ENCODE data around the gene COL5A1.
"Not testable (repeated sequence)": the region's sequence is repeated elsewhere in the genome, so short reads cannot be mapped to it uniquely, and the experiment has no call there.

COL5A1 gene

DNA sequence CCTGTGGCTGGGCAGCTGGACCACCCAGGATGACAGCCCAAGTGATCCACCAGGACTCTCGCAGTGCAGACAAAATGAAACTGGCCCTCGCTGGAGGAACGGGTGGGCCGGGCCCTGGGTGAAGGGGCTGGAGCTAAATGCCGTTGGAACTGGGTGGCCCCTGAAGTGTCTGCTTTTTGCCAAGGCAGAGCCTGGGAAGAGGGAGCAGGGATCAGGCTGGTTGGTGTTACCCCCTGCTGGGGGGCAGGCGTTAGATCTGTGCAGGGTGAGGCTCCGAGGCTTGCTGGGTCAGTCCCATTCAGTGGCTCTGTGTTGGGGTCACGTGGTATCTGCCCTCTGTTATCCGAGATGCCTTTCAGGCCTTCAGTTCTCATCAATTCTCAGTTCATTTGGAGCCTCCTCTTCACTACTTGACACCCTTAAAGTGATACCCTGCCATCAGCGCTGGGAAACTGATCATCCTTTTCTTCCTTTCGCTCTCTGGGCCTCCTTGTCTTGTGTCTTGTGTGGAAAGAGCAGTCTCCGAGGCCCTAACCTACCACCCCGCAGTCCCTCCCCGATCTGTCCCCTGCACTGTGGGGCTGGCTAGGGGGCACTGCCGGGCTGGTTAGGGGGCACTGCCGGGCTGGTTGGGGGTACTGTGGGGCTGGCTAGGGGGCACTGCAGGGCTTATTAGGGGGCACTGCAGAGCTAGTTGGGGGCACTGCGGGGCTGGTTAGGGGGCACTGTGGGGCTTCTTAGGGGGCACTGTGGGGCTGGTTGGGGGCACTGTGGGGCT lies 37.3 kb downstream of the COL5A1 start:
- no peak for DNase-seq (ENCODE audit: low read depth)

DNA sequence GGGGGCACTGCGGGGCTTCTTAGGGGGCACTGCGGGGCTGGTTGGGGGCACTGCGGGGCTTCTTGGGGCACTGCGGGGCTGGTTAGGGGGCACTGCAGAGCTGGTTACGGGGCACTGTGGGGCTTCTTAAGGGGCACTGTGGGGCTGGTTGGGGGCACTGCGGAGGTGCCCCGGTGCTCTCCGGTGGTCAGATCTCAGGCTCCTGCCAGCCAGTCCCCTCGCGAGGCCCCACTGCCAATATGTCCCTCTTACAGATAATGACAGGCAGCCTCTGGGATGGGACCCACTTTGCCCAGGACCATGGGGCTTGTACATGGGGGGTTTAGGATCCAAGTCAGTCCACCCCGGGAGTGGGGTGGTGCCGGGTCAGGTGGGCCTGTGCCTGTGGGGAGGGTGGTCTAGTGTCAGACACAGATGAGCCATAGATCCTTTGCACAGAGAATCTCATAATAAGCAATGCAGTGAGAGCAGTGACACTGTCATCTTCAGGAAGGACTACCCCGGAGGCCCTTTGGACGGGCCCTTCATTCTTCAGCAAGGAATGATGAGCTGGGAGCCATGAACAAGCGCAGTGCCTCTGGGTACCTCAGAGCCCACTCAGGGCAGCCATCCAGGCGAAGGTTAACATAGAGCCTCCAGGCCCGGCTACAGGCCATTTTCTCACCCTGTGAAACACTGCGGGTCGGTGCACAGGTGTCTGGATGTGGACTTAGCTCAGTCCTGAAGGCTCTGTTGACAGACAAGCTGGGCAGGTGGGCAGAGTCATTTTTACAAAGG lies 38.2 kb downstream of the COL5A1 start:
- DNase-seq (ENCODE audit: low read depth): no peak

DNA sequence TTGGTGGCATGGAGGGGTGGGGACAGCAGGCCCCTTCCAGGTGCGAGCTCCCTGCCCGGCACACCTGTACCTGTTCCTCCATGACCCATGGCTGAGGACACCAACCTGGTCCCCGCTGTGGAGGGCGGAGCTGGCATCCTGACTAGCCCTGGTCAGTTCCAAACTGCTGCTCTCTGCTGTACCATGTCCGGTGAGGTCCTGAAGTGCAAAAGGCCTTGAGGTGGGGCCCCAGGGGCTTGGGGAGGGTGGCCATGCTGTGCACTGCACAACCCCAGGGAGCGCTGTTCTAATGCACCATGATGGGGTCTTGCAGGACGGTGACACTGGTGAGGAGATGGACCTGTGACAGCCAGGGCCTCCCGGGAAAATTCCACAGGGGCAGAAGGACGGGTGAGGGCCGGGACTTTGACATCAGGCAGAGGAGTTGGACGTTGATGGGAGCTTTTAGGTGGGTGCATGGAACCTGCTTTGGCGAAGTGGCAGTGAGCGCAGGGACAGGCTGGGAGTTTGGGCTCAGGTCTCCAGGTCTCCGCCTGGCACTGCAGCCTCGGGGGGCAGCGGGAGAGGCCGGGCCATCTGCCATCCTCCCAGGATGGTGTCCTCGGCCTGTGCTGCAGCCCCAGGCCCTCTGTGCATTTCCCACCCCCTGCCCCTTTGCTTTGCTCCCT lies 38.9 kb downstream of the COL5A1 start:
- DNase-seq (ENCODE audit: low read depth): no peak

DNA sequence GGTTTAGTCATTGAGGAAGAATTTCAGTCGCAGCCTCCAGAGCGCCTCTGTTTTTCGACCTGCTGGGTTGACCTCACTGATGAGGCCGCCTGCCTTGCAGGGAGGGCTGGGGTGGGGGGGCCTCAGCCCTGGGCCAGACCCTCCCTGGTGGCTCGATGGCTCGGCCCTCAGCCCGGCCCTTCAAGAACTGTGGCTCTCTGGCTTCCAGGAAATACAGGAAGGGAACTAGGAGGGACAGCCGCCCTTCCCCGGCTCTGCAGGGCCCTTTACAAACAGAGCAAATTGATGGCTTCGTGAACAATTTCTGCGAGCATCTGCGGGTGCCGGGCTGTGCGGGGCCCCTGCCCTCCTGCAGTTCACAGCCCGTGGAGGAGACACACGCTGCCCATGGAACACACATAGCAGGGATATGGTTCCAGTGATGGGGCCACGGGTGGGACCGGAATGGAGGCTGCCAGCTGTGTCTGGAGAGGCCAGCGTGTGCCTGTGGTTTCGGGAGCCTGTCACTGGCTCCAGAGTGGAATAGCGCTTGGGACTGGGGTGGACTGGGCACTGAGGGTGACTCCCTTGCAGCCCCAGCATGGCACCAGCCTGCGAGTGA lies 39.6 kb downstream of the COL5A1 start:
- no peak for DNase-seq (ENCODE audit: low read depth)

DNA sequence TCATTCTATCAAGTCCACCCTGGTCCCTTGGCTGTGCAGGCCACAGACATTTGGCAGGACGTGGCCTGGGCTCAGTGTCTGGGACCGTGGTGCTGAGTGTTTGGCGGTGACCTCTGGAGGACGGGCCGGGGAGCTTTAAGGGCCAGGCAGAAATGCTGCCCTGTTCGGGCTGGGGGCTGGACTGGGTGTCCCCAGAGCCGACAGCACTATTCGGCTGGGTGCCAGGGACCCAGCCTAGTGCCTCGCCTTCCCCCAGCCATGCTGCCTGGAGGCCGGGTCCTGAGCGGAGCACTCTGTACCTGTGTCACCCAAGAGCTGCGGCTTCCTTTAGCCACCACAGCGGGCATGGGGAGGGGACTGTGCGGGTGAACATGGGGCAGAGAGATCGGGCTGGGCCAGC lies 40.4 kb downstream of the COL5A1 start:
- DNase-seq (ENCODE audit: low read depth): no peak

DNA sequence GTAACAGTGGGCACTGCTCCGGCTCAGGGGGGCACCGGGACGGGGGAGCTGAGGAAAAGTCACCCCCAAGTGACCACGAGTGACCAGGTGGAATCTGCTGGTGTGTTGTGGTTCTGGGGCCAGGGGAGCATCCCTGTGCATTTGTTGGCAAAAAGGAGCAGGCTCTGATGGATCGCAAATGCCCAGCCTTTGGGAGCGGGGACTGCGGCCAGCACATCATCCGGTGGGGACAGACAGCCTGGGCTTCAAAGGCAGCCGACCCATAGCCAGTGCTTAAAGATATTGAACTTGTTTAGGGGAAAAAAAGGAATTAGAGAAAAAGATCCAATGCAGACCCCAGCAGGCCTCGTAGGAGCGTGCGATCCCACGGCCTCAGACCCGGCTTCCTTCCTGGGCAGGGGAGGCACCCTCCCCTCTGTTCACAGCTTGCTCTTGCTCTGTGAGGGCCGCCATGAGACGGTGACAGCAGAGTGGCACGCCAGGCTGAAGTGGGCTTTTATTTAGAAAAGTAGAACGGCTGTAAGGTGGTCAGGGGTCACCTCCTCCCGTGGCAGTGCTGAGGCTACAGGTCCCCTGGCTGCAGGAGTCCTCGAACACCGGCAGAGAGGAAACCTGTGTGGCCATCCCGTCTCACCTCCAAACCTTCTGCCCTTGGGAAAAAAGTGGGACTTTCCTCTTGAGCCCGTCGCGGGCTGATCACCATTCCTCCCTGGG lies 41.2 kb downstream of the COL5A1 start:
- no peak for DNase-seq (ENCODE audit: low read depth)

DNA sequence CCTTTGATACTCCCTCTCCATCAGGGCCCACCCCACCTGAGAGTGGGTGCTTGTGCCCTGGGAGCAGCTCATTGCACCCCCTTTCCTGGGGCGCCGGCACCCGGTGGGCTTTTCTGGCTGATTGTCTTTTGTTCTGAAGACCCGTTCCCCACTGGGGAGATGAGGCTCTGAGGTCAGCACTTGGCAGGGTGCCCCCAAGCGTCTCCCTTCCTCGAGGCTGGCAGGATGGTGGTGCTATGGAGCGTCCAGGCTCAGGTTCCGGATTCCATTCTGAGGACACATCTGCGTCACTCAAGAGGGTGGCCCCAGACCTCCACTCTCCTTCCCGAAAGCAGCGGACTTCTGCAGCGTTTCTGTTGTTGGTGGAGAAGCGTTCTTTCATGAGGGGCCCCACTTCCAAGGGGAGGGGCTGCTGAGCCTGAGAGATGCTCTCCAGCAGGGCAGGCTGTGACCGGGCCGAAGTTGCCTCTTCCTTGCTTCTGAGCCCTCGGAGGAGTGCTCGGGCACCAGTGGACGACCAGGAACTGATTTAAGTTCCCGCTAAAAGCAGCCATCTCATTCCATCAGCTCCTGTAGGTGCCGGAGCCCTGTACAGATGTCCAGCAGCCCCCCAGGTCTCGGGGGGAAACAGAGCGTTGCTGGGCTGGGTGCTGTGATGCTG lies 42.2 kb downstream of the COL5A1 start:
- no peak for DNase-seq (ENCODE audit: low read depth)

DNA sequence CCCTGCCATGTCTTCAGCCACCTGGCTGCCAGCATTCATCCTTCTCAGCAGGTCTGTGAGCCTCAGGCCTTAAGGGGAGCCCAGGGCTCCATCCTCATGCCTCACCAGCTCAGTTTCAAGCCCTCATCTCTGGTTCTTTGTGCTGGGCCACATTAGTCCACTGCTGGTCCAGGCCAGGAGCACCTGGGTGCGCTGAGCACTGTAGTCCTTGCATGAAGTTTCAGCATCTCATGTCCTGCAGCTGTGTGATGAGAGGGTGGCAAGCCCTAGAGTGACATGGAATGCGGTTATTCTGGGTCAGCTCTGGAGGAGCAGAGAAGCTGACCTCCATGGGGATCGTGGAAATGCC lies 42.7 kb downstream of the COL5A1 start:
- no peak for DNase-seq (ENCODE audit: low read depth)

DNA sequence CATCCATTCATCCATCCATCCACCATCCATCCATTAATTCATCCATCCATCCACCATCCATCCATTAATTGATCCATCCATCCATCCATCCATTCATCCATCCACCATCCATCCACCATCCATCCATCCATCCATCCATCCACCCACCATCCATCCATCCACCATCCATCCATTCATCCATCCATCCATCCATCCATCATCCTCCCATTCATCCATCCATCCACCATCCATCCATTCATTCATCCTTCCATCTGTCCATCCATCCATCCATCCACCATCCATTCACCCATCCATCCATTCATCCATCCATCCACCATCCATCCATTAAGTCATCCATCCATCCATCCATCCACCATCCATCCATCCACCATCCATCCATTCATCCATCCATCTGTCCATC lies 43.3 kb downstream of the COL5A1 start:
- not testable (repeated sequence) for DNase-seq (ENCODE audit: low read depth)

DNA sequence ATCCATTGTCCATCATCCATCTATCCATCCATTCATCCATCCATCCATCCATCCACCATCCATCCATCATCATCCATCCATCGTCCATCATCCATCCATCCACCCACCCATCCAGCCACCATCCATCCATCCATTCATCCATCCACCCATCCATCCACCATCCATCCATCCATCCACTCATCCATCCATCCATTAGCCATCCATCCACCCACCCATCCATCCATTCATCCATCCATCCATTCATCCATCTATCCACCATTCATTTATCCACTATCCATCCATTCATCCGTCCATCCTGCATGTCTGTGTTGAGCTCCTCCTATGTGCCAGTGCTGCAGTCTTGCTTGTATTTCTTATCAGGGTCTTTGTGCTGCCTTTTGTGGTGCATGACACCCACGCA lies 44.2 kb downstream of the COL5A1 start:
- DNase-seq (ENCODE audit: low read depth): no peak

DNA sequence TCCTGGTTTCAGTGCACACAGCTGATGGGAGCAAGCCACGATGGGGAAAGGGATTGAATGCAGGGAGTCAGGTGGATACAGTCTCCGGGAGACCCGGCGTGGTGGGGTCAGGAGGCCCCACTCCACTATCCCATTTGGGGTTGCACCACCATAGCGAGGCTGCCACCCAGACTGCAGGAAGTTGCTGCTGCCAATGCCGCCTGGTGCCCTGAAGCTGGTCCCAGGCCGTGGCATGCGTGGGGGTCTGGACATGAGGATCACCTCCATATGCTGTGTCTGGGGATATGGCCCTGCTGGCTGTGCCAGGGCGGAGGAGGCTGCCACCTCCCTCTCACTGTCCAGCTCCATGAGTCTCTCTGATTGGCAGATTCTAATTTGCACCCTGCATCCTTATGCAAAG lies 45.3 kb downstream of the COL5A1 start:
- no peak for DNase-seq (ENCODE audit: low read depth)

DNA sequence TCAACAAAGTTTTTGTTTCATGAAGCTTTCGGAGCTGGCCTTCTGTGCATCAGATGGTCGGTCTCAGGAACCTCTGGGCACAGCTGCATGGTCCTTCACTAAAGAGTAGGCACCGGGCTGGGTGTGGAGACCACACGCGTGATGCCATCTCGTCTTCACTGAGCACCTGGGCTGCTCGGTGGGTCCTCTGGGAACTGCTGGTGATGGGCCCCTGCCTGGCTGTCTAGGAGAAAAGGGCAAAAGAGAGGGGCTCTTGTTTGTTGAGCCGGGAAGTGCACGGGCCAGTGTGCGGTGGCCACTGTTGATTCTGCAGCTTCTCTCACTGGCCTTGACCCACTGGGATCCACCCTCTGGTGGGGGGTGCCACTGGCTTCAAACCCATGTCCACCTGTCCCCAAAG lies 46.0 kb downstream of the COL5A1 start:
- no peak for DNase-seq (ENCODE audit: low read depth)

DNA sequence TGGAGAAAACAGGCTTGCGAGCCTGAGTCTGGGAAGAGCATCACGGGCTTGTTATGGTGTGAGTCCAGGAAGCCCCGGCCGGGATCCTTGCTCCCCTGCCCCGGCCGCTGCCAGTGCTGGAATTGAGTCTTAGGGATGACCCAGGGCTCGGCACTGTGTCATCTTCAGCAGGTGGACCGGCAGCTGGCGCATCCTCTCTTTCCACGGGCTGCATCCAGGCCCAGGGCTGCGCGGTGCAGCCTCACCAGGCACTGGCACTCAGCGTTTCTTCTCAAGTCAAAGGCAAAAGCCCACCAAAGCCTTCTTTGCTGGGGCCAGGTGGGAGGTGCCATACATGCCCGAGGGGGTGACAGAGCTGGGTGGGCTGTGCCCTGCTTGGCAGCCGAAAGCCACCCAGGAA lies 46.6 kb downstream of the COL5A1 start:
- DNase-seq (ENCODE audit: low read depth): no peak

DNA sequence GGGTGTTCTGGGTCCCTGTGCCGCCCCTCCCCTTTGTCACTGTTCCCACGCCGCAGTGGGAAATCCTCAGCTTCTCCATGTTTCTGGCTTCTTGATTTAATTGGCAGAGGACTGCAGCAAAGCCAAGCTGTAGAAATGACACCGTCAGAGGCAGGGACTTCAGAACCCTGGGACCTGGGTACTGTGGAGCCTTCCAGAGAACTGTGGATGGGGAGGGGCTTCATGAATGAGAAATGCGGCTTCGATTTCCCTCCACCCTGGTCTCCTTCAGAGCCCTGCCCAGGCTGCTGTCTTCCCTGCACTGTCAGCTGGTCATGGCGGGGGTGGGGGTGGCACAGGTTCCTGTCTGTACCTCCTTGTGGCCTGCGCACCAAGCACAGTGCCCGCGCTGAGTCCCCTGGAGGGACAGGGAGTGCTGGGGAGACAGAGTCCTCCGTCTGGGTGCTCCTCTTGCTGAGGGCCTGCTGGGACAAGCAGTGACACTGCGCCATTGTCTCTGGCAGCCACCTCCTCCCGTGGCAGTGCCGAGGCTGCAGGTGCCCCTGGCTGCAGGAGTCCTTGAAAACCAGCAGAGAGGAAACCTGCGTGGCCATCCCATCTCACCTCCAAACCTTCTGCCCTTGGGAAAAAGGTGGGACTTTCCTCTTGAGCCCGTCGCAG lies 47.2 kb downstream of the COL5A1 start:
- DNase-seq (ENCODE audit: low read depth): no peak

DNA sequence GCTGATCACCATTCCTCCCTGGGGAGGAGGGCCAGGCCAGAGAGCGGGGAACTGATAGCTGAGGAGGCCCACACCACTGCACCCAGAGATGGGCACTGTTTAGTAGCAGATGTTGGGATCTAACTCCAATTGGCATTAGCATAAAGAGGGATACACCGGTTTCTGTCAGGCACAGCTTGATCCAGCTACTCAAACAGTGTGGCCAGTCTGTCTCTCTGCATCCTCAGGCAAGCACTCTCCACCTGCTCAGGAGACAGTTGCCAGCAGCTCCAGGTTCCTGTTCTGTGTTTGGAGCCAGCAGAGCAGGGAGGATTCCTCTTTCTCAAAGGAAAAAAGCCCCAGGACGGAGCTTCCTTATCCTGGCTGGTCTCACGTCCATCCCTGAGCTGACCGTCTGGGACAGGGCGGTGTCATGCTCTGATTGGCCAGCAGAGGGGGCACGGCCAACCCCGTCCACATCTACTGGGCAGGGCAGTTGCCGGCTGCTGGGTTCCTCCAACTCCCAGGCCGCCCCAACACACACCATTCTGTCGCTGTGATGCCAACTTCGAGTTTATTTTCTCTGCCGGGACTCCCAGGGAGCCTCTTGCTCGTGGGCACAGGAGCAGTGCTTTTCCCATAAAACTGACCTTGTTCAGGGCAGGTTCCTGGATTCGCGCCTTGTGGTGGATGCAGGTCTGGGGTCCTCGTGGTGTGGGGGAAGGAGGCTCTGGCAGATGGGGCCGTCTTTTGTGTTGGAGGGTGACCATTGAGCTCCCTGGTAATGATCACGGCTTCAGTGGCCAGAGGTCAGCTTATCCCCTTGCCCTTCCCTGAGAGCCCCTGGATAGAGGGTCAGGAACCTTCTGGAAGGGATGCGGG lies 47.9 kb downstream of the COL5A1 start:
- no peak for DNase-seq (ENCODE audit: low read depth)

DNA sequence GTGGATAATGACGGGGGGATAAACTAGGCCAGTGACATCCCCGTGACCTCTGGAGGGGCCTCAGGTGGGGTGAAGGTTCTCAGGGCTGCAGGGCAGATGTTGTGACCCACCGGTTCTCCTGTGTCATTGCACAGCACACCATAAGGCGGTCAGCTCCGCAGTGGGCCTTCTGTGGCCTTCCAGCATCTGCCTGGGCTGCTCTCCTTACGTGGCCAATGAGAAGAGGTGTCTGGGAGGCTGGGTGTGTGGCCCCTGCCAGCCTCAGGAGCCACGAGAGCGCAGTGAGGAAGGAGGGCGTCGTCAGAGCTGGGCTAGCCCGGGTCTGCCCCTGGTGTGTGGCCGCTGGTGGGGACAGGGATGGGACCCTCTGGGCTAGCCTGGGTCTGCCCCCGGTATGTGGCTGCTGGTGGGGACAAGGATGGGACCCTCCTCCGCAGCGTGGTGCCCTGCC lies 48.7 kb downstream of the COL5A1 start:
- no peak for DNase-seq (ENCODE audit: low read depth)

DNA sequence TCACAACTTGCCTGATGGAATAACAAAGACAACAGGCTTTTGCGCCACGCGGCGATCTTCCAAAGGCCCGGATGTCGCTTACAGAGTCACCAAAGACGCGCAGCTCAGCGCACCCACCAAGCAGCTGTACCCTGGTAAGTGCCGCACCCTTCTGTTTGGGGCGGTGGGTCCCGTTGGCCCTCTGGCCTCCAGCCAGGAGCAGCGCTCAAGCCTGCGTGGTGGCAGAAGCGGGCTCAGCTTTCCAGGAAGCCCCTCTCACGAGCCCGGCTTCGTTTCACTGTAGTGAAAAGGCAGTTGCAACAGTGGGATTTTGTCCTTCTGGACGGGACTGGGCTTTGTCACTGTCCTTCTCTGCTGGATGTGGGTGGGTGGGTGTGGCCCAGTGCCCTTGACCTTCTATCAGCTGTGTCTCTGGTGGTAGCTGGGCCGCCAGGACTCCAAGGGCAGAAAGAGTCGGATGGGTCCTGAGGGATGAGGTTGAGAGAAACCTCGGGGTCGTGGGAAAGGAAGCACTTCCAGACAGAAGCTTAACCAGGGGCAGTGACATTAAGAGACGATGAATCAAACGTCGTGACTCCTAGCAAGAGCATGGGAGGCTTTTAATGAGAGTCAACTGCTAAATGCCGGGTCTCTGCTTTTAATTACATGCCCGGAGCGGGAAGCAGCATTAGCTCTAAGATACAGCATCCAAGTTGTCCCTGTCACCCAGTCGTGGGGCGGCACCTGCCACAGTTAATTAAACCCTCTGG lies 49.5 kb downstream of the COL5A1 start:
- DNase-seq (ENCODE audit: low read depth): no peak

DNA sequence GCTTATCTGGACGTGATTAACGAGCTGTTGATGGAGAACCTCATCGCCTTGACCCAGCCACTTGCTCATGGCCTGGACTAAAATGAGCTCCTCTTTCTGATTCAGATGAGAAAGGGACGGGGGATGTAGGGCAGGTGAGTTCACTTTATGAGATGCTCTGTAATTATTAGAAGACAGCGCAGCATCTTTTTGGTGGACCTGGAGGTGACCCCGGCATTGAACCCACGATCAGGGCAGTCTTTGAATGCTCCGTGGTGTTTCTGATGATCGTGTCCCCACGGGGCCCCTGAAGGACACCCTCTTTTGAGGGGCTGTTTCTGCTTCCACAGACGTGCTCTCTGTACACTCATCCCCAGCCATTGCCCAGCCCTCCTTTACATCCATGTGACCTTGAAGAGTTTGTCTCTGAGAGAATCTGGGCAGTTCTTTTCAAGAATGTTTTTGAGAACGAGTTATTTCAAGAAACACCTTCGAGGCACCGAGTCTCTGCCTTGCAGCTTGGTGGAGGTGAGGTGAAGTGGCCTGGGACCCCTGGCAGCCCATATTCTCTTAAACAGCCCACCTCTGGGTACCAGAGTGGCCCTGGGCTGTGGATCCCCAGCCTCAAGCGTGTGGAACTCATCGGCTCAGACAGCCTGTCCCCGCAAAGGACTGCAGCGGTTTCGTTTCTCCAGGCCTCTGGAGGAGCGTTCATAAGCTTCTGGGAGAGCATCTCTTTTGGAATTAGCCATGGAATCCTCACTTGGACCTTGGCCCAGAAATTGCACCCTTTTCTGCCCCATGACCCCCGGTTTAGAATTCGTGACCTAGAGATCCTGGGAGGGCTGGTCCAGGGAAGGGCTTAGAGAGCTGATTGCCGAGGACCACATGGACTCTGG lies 50.3 kb downstream of the COL5A1 start:
- DNase-seq (ENCODE audit: low read depth): no peak
